Activated T-cell treated with anti-CD3 and anti-CD28 coated beads, Interleukin-2, amount 50 U/mL, for 4 hours (primary cell): Measurements from ENCODE around the gene ZNF358. TPM values are rescaled to one million over a fixed set of nuclear protein-coding genes. Genes with fewer than 3 reads are reported as not detected.

Experiments used
- ATAC-seq, 2 donors: fragments of 200-7000 bp; cut with Tn5 transposase; one replicate each; pipeline ENCODE4 v1.10.0; 2021
- DNase-seq: peaks from one replicate; pipeline ENCODE4 v3.0.0-alpha.2; 2020
- H3K27me3 Mint-ChIP-seq: one replicate; pipeline ENCODE4 v1.8.0; 2021; ENCODE audit warnings: low read depth, mixed read lengths
- H3K36me3 Mint-ChIP-seq: one replicate; pipeline ENCODE4 v1.8.0; 2022; ENCODE audit warnings: mixed read lengths; ENCODE audit not compliant: insufficient read depth
- H3K4me1 Mint-ChIP-seq: one replicate; pipeline ENCODE4 v1.8.0; 2021; ENCODE audit warnings: low read depth, mixed read lengths
- H3K4me3 Mint-ChIP-seq: one replicate; pipeline ENCODE4 v1.8.0; 2021; ENCODE audit warnings: mild to moderate bottlenecking, moderate library complexity, mixed read lengths
- H3K9me3 Mint-ChIP-seq: one replicate; pipeline ENCODE4 v1.8.0; 2021; ENCODE audit warnings: mixed read lengths
- total RNA-seq, 3 donors: library from RNA; stranded (reverse); gene quantifications; one replicate each; pipeline ENCODE4 v1.2.1, GENCODE V29; 2021

Gene ZNF358
- total RNA-seq, 3 donors from 2014 or later: 4.8 to 5.6 (median 5.1) TPM

DNA sequence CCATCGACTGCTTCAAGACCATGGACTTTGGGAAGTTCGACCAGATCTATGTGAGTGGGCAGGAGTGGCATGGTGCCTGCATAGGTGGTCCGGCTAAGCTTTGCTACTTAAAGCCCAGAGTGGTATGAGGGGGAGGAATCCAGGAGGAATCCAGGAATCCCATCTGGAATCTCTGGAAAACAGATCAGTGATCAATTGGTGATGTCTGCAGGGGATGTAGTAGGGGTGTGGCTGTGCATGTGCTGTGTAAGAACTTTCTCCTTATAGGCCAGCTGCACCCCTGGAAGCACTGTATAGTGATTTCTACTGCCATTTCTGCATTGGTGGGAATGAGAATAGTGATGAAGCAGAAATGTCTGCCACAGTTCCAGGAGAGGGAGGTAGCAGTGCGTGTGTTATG, 43.2 kb downstream of the ZNF358 start:
- ATAC-seq (no peak), DNase-seq (no peak)
- H3K27me3 Mint-ChIP-seq: no peaks in the 10 kb centered on the region
- no peaks in the 10 kb centered on the region for H3K9me3 Mint-ChIP-seq
- peaks cover 22% of the 10 kb centered on the region for H3K36me3 Mint-ChIP-seq
- H3K4me3 Mint-ChIP-seq: no peak overlapping the region
- H3K4me1 Mint-ChIP-seq: no peaks in the 10 kb centered on the region

DNA sequence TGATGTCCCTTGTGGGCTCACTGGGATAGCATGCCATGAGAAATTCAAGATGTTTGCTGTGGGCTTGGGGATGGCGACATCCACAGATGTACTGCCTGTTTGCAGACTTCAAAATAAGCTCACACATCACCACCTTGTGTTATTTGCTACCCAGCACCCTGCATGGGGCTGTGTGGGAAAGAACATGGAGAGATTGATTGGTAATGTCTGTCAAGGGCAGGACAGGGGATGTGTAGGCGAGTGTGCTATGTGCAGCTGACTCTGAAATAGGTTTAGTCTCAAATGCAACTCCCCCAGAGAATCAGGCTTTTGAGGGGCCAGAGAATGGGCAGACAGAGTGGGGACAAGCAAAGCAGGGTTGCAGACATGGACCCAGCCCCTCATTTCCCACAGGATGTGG, 44.4 kb downstream of the ZNF358 start:
- Mint-ChIP-seq H3K9me3 (no peaks in the 10 kb centered on the region), H3K4me3 (no peak overlapping the region), H3K4me1 (no peaks in the 10 kb centered on the region), H3K27me3 (no peaks in the 10 kb centered on the region), H3K36me3 (peaks cover 20% of the 10 kb centered on the region)
- DNase-seq: no peak
- no peak for ATAC-seq

DNA sequence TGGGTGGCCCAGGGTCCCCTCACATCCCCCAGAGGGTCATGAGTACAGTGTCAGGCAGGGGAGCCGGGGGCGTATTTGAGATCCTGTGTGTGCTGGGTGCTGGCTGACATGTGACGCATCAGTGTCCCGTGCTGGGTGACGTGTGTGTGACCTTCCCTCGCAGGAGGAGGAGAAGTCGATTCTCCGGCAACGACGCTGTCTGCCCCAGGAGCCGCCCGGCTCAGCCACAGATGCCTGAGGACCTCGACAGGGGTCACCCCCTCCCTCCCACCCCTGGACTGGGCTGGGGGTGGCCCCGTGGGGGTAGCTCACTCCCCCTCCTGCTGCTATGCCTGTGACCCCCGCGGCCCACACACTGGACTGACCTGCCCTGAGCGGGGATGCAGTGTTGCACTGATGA, 45.4 kb downstream of the ZNF358 start:
- H3K27me3 Mint-ChIP-seq: no peaks in the 10 kb centered on the region
- DNase-seq (no peak), ATAC-seq (no peak)
- H3K4me3 Mint-ChIP-seq: no peak overlapping the region
- H3K4me1 Mint-ChIP-seq: no peaks in the 10 kb centered on the region
- H3K9me3 Mint-ChIP-seq: no peaks in the 10 kb centered on the region
- peaks cover 17% of the 10 kb centered on the region for H3K36me3 Mint-ChIP-seq

DNA sequence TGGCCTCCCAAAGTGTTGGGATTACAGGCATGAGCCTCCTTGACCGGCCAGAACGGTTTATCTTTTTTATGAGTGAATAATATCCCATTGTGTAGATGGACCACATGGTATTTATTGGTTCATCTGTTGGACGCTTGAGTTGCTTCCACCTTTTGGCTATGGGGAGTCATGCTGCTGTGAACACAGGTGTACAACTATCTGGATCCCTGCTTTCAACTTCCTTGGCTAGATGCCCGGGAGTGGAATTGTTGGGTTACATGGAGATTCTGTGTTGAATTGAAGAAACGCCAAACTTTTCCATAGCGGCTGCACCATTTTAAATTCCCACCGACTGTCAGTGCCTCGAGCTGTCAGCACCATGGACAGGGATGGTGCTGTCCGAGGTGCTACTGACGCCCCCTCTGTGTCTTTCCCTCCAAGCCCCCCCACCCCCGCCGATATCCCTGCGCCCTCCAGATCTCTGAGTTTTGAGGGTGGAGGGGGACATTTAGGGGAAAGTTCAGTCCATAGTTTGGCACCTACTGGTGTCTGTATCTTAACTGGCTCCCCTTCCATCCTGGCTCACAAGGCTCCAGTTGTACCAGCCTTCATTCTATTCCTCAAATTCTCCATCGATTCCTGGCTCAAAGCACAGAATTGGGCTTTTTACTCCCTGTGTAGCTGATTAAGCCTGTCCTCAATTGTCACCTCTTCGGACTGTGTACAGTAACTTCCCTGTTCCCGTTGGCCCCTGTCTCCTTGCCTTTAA, 46.9 kb downstream of the ZNF358 start:
- no peak for DNase-seq

DNA sequence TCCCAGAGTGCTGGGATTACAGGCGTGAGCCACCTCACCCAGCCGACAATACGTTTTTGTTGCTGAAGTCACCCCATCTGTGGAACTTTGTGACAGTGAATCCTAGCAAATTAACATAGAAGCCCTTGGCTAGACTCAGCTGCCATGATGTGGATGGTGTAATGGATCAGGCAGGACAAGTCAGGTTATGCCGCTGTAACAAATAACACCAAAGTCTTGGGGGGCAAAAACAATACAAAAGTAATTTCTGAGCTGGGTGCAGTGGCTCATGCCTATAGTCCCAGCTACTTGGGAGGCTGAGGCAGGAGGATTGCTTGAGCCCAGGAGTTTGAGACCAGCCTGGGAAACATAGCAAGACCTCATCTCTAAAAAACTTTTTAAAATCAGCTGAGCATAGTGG, 49.0 kb downstream of the ZNF358 start:
- no peak for DNase-seq
- Mint-ChIP-seq H3K27me3 (no peaks in the 10 kb centered on the region), H3K36me3 (peaks cover 4% of the 10 kb centered on the region), H3K9me3 (no peaks in the 10 kb centered on the region), H3K4me3 (no peak overlapping the region), H3K4me1 (peaks cover 1% of the 10 kb centered on the region)
- ATAC-seq: no peak

More for the DNA sequence above, 46.9 kb downstream of the ZNF358 start:
- peaks cover 15% of the 10 kb centered on the region for H3K36me3 Mint-ChIP-seq
- no peak overlapping the region for H3K4me3 Mint-ChIP-seq
- H3K9me3 Mint-ChIP-seq: no peaks in the 10 kb centered on the region
- no peaks in the 10 kb centered on the region for H3K4me1 Mint-ChIP-seq
- no peak for ATAC-seq
- H3K27me3 Mint-ChIP-seq: no peaks in the 10 kb centered on the region

DNA sequence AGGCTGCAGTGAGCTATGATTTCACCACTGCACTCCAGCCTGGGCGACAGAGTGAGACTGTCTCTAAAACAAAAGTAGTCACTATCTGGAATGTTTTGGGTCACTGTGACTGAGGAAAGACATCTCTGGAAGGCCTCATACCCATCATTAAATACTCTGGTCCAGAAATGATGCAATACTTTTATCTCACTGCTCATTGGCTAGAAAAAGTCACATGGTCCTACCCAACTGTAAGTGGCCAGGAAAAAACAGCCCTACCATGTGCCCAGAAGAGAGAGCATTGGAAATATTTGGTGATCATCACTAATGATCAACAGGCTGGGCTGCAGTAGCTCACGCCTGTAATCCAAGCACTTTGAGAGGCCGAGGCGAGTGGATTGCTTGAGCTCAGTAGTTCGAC, 49.4 kb downstream of the ZNF358 start:
- no peak for ATAC-seq
- Mint-ChIP-seq H3K9me3 (no peaks in the 10 kb centered on the region), H3K4me1 (peaks cover 1% of the 10 kb centered on the region), H3K27me3 (no peaks in the 10 kb centered on the region), H3K36me3 (peaks cover 1% of the 10 kb centered on the region), H3K4me3 (no peak overlapping the region)
- no peak for DNase-seq

Other genes starting within 250 kb of the ZNF358 start
- 1 to 10 TPM; 1.3 to 2.3 (median 1.6) TPM for gene INSR, start 221.7 kb upstream of the ZNF358 start, total RNA-seq
- gene ARHGEF18, start 167.2 kb upstream of the ZNF358 start, total RNA-seq: 10 to 100 TPM; 33.2 to 38.6 (median 35.4) TPM
- 1 to 10 TPM in 1 of 3 donors, under 1 TPM in 2; 0.76 to 1.1 (median 0.90) TPM for gene PEX11G, start 27.1 kb upstream of the ZNF358 start, total RNA-seq
- 10 to 100 TPM; 20.5 to 27.4 (median 22.6) TPM for gene MCOLN1, start 6.5 kb downstream of the ZNF358 start, total RNA-seq
- 100 to 1,000 TPM; 106 to 121 (median 107) TPM for gene PNPLA6, start 19.6 kb downstream of the ZNF358 start, total RNA-seq
- gene CAMSAP3, start 79.8 kb downstream of the ZNF358 start, total RNA-seq: under 1 TPM; 0.34 to 0.38 (median 0.38) TPM
- 10 to 100 TPM; 64.6 to 76.1 (median 67.2) TPM for gene XAB2, start 113.4 kb downstream of the ZNF358 start, total RNA-seq
- 100 to 1,000 TPM; 107 to 132 (median 128) TPM for gene PET100, start 113.7 kb downstream of the ZNF358 start, total RNA-seq
- gene PCP2, start 117.6 kb downstream of the ZNF358 start, total RNA-seq: under 1 TPM in 1 of 3 donors, not detected in 2; 0.37 TPM
- gene STXBP2, start 121.0 kb downstream of the ZNF358 start, total RNA-seq: 100 to 1,000 TPM; 113 to 119 (median 114) TPM
- not detected for gene RETN, start 152.9 kb downstream of the ZNF358 start, total RNA-seq
- not detected for gene MCEMP1, start 161.0 kb downstream of the ZNF358 start, total RNA-seq
- gene TRAPPC5, start 164.7 kb downstream of the ZNF358 start, total RNA-seq: 100 to 1,000 TPM in 1 of 3 donors, 10 to 100 TPM in 2; 81.3 to 112 (median 89.8) TPM
- gene FCER2, start 186.0 kb downstream of the ZNF358 start, total RNA-seq: 10 to 100 TPM in 2 of 3 donors, 1 to 10 TPM in 1; 6.9 to 52.7 (median 20.5) TPM
- gene CLEC4G, start 216.0 kb downstream of the ZNF358 start, total RNA-seq: not detected
- not detected for gene CD209, start 231.4 kb downstream of the ZNF358 start, total RNA-seq
- gene CLEC4M, start 247.1 kb downstream of the ZNF358 start, total RNA-seq: not detected